GM19324 (cell line): Measurements from ENCODE around the gene SETD2.
"Not testable (repeated sequence)": the region's sequence is repeated elsewhere in the genome, so short reads cannot be mapped to it uniquely, and the experiment has no call there.

Experiments
- ATAC-seq: cut with Tn5 transposase; IDR thresholded peaks from one replicate; pipeline ENCODE4 v1.9.1; 2021; ENCODE audit warnings: mild to moderate bottlenecking, moderate library complexity; ENCODE audit not compliant: unreplicated experiment, low FRiP score

Gene SETD2

GRCh38 chr3:47037302-47037701 lies 126.6 kb downstream of the SETD2 start:
- not testable (repeated sequence) for ATAC-seq

- ATAC-seq, result no peak
These were observed 127.8 kb downstream of the SETD2 start for GRCh38 chr3:47036145-47036544.

GRCh38 chr3:47035645-47036044 lies 128.3 kb downstream of the SETD2 start:
- no peak for ATAC-seq

- ATAC-seq, result no peak
These were observed 128.9 kb downstream of the SETD2 start for GRCh38 chr3:47034868-47035489.

GRCh38 chr3:47031041-47031440 lies 132.9 kb downstream of the SETD2 start:
- not testable (repeated sequence) for ATAC-seq

GRCh38 chr3:47028667-47029066 lies 135.2 kb downstream of the SETD2 start:
- no peak for ATAC-seq

GRCh38 chr3:47028146-47028545 lies 135.8 kb downstream of the SETD2 start:
- no peak for ATAC-seq

- ATAC-seq, result not testable (repeated sequence)
These were observed 137.5 kb downstream of the SETD2 start for GRCh38 chr3:47026432-47026831.

- no peak for ATAC-seq
These were observed 139.0 kb downstream of the SETD2 start for GRCh38 chr3:47024932-47025331.

GRCh38 chr3:47022641-47023071 lies 141.3 kb downstream of the SETD2 start:
- no peak for ATAC-seq

GRCh38 chr3:47020311-47020710 lies 143.6 kb downstream of the SETD2 start:
- no peak for ATAC-seq

GRCh38 chr3:47019201-47019600 lies 144.7 kb downstream of the SETD2 start:
- no peak for ATAC-seq

- no peak for ATAC-seq
These were observed 145.7 kb downstream of the SETD2 start for GRCh38 chr3:47018269-47018611.

GRCh38 chr3:47017504-47018268 lies 146.2 kb downstream of the SETD2 start:
- ATAC-seq, result no peak

- no peak for ATAC-seq
These were observed 146.9 kb downstream of the SETD2 start for GRCh38 chr3:47016934-47017435.

GRCh38 chr3:47016086-47016933 lies 147.6 kb downstream of the SETD2 start:
- ATAC-seq, result no peak

- no peak for ATAC-seq
These were observed 148.8 kb downstream of the SETD2 start for GRCh38 chr3:47015151-47015550.

GRCh38 chr3:47014036-47014435 lies 149.9 kb downstream of the SETD2 start:
- no peak for ATAC-seq

GRCh38 chr3:47013231-47013630 lies 150.7 kb downstream of the SETD2 start:
- no peak for ATAC-seq

- ATAC-seq, result no peak
These were observed 151.3 kb downstream of the SETD2 start for GRCh38 chr3:47012342-47013230.
